Fibroblast of lung (primary cell): ENCODE measurements around the gene GLP2R. TPM values are rescaled to one million over a fixed set of nuclear protein-coding genes. Genes with fewer than 3 reads are reported as not detected.
A peak's percentile ranks its signal among the peaks of the same experiment; 100 is the strongest.

Experiments
- DNase-seq, 2 donors: peaks; one replicate each; pipeline versions ENCODE4 v3.0.0 to v3.0.0-alpha.2; 2010; ENCODE audit warnings: low read depth in 2 of 2
- H2AFZ ChIP-seq: 2 replicates; pipeline ENCODE4 v1.5.1; 2012; ENCODE audit warnings: low read length, control low read depth, inconsistent platforms
- H3K27ac ChIP-seq: 2 replicates; pipeline ENCODE4 v1.5.1; 2011; ENCODE audit warnings: low read length, control low read depth; ENCODE audit not compliant: insufficient read depth
- H3K27me3 ChIP-seq: 2 replicates; pipeline ENCODE4 v1.5.1; 2011; ENCODE audit warnings: mild to moderate bottlenecking, low read length; ENCODE audit not compliant: control insufficient read depth, insufficient read depth
- H3K36me3 ChIP-seq: 2 replicates; pipeline ENCODE4 v1.5.1; 2011; ENCODE audit warnings: low read length; ENCODE audit not compliant: control insufficient read depth, insufficient read depth
- H3K4me1 ChIP-seq: 2 replicates; pipeline ENCODE4 v1.5.1; 2011; ENCODE audit warnings: low read length; ENCODE audit not compliant: control insufficient read depth, insufficient read depth; ENCODE audit errors: extremely low read depth
- H3K4me2 ChIP-seq: 2 replicates; pipeline ENCODE4 v1.5.1; 2011; ENCODE audit warnings: low read length, control low read depth; ENCODE audit not compliant: insufficient read depth; ENCODE audit errors: extremely low read depth
- H3K4me3 ChIP-seq, 4 experiments: fragments of 200-600 bp in 1 of 4; sonication (generic) in 1 of 4; replicated peaks in 1 of 4; 2 replicates each; pipeline ENCODE4 v1.5.1; 2011 to 2016; ENCODE audit warnings: low read length in 4 of 4, low read depth in 3 of 4, mild to moderate bottlenecking in 3 of 4, control low read depth in 2 of 4, inconsistent platforms in 1 of 4, mixed read lengths in 1 of 4; ENCODE audit not compliant: insufficient read depth in 1 of 4; ENCODE audit errors: control extremely low read depth in 1 of 4
- H3K79me2 ChIP-seq: 2 replicates; pipeline ENCODE4 v1.5.1; 2012; ENCODE audit warnings: mild to moderate bottlenecking, low read length, inconsistent platforms; ENCODE audit not compliant: control insufficient read depth, insufficient read depth
- H3K9ac ChIP-seq: 2 replicates; pipeline ENCODE4 v1.5.1; 2011; ENCODE audit warnings: mild to moderate bottlenecking, low read length, control low read depth; ENCODE audit not compliant: insufficient read depth
- H3K9me3 ChIP-seq: 2 replicates; pipeline ENCODE4 v1.5.1; 2012; ENCODE audit warnings: low read depth, low read length; ENCODE audit not compliant: control insufficient read depth, insufficient read depth
- H4K20me1 ChIP-seq: 2 replicates; pipeline ENCODE4 v1.5.1; 2011; ENCODE audit warnings: low read length; ENCODE audit not compliant: control insufficient read depth, insufficient read depth; ENCODE audit errors: extremely low read depth
- EZH2 ChIP-seq: IDR thresholded peaks from 2 replicates; pipeline ENCODE4 v1.5.1; 2012; ENCODE audit warnings: low read length, control low read depth, mild to moderate bottlenecking; ENCODE audit errors: missing control alignments
- polyA plus RNA-seq, 2 donors: library from polyadenylated mRNA; depleted of rRNA in 1 of 2; stranded (reverse) in 1 of 2; unstranded in 1 of 2; fragments of >200 nt; gene quantifications; 2 replicates each; pipeline ENCODE4 v1.2.1, GENCODE V29; 2011 to 2012; ENCODE audit warnings: missing spikeins in 1 of 2
- total RNA-seq: library from RNA; depleted of rRNA; stranded (reverse); fragments of >200 nt; gene quantifications from 2 replicates; pipeline ENCODE4 v1.2.1, GENCODE V29; 2014
- TF ChIP-seq, protein P1 (sequence below), 2 donors: IDR thresholded peaks in 1 of 2; conservative IDR thresholded peaks in 1 of 2; 1 replicate in 1 of 2; 2 replicates in 1 of 2; pipeline ENCODE4 v1.5.1; 2011 to 2012; ENCODE audit warnings: low read length in 2 of 2, control low read depth in 1 of 2, inconsistent platforms in 1 of 2, low read depth in 1 of 2, mild to moderate bottlenecking in 1 of 2

Gene GLP2R
- total and polyA plus RNA-seq, 2 donors (not counting 1 experiment from before 2014, with no cell fraction given), result not detected

DNA sequence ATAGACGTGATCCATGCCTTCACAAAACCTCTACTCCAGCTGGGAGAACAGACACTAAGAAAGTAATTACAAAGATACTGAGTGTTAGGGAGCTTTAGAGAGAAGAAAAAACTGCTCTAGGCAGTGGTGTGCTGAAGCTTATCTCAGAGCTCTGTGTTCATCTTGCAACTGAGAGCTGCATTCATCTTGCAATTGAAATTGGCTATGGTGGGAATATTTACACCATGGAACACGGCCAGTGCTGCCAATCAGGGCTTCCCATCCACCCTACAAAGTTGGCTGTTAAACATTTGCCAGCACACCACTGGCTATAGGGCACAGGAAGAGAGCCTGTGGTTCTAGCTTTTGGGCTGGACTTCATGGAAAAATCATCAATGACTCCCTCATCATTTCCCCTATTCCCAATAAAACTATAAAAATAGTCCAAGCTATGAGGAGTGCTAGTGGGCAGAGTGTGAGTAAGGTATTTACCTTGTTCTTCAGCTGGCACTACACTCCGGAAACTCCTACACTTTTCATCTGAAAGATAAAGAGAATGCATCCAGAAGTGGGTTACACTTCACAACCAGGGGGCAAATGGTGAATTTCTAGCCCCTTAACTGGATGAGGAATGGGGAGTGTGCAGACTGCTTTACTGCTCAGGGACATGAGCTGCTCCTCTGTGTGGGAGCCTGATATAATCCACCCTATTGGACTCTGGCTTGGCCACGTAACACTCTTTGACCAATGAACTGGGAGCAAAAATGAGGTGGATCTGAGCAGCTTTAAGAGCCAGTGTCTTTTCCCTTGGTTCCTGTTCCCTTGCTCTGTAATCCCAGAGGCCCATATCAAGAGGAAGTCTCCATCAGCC is 15.4 kb upstream of the GLP2R start:
- H3K4me3 ChIP-seq, result no peak overlapping the region
- H3K4me1 ChIP-seq, result no peaks in the 10 kb centered on the region
- H3K9ac ChIP-seq, result no peak overlapping the region
- no peaks in the 10 kb centered on the region for H4K20me1 ChIP-seq
- H3K36me3 ChIP-seq, result no peaks in the 10 kb centered on the region
- no peak overlapping the region for H3K27ac ChIP-seq
- H3K27me3 ChIP-seq, result no peaks in the 10 kb centered on the region
- no peaks in the 10 kb centered on the region for H3K79me2 ChIP-seq
- TF ChIP-seq EZH2, result no peak
- TF ChIP-seq, protein P1, sequence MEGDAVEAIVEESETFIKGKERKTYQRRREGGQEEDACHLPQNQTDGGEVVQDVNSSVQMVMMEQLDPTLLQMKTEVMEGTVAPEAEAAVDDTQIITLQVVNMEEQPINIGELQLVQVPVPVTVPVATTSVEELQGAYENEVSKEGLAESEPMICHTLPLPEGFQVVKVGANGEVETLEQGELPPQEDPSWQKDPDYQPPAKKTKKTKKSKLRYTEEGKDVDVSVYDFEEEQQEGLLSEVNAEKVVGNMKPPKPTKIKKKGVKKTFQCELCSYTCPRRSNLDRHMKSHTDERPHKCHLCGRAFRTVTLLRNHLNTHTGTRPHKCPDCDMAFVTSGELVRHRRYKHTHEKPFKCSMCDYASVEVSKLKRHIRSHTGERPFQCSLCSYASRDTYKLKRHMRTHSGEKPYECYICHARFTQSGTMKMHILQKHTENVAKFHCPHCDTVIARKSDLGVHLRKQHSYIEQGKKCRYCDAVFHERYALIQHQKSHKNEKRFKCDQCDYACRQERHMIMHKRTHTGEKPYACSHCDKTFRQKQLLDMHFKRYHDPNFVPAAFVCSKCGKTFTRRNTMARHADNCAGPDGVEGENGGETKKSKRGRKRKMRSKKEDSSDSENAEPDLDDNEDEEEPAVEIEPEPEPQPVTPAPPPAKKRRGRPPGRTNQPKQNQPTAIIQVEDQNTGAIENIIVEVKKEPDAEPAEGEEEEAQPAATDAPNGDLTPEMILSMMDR (conservative IDR thresholded peaks at IDR 0.05 in 1 of 2, IDR thresholded peaks at IDR 0.05 in 1 of 2; ENCODE audit: low read depth in 1 of 2, low read length in 2 of 2), result no peak
- H3K9me3 ChIP-seq, result no peaks in the 10 kb centered on the region
- H2AFZ ChIP-seq, result no peak overlapping the region
- DNase-seq, result no peak
- H3K4me2 ChIP-seq, result no peak overlapping the region

- peak in 1 of 2 donors; percentile 19 for DNase-seq
- no peak overlapping the region for H3K9ac ChIP-seq
- no peaks in the 10 kb centered on the region for H4K20me1 ChIP-seq
Observed at GRCh38 chr17:9811086-9811485, 14.6 kb upstream of the GLP2R start.

DNA sequence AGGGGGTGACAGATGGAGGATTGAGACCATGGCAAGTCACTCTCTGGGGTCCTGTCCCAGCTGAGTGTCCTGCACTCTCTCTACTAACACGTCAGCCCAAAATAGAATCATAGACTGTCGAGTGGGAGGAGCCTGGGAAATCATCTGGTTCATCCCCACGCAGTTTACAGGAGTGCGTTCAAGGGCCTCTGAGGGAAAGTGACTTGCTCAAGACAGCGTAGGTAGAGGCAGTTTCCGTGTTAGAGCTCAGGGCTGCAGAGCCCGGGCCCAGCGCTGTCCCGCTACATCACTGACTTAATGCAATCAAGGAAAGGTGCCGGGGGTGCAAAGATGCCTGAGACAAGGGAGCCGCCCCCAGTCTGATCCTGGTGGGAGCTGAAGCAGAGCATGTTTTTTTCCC is 14.2 kb upstream of the GLP2R start:
- Histone ChIP-seq H3K9ac (no peak overlapping the region), H3K79me2 (no peaks in the 10 kb centered on the region), H3K27ac (no peak overlapping the region), H3K4me3 (no peak overlapping the region), H3K4me2 (no peak overlapping the region), H3K36me3 (no peaks in the 10 kb centered on the region), H3K4me1 (no peaks in the 10 kb centered on the region), H3K9me3 (peaks cover 1% of the 10 kb centered on the region), H2AFZ (no peak overlapping the region), H3K27me3 (no peaks in the 10 kb centered on the region), H4K20me1 (no peaks in the 10 kb centered on the region)
- DNase-seq, result no peak
- no peak for TF ChIP-seq EZH2
- TF ChIP-seq, protein P1 (conservative IDR thresholded peaks at IDR 0.05 in 1 of 2, IDR thresholded peaks at IDR 0.05 in 1 of 2; ENCODE audit: low read depth in 1 of 2, low read length in 2 of 2), result no peak

More at GRCh38 chr17:9811086-9811485, 14.6 kb upstream of the GLP2R start:
- Histone ChIP-seq H3K79me2 (no peaks in the 10 kb centered on the region), H3K4me2 (no peak overlapping the region), H3K27me3 (no peaks in the 10 kb centered on the region), H2AFZ (no peak overlapping the region), H3K27ac (no peak overlapping the region), H3K4me3 (no peak overlapping the region), H3K4me1 (no peaks in the 10 kb centered on the region), H3K36me3 (no peaks in the 10 kb centered on the region), H3K9me3 (no peaks in the 10 kb centered on the region)
- TF ChIP-seq, protein P1 (conservative IDR thresholded peaks at IDR 0.05 in 1 of 2, IDR thresholded peaks at IDR 0.05 in 1 of 2; ENCODE audit: low read depth in 1 of 2, low read length in 2 of 2), result no peak
- TF ChIP-seq EZH2, result no peak
